AML-193 (cell line): ENCODE results near the gene INSYN2B.

Experiments
- DNase-seq, 2 experiments: peaks; one replicate each; lab custom pipeline; 2025; lab: John Stamatoyannopoulos, UW

The INSYN2B gene

GRCh38 chr5:169933127-169933526, 47.2 kb downstream of the INSYN2B start:
- DNase-seq: no peak

- no peak for DNase-seq
Observed at GRCh38 chr5:169923988-169924387, 56.3 kb downstream of the INSYN2B start.

GRCh38 chr5:169922474-169922873, 57.8 kb downstream of the INSYN2B start:
- no peak for DNase-seq

GRCh38 chr5:169921949-169922348, 58.3 kb downstream of the INSYN2B start:
- no peak for DNase-seq

- DNase-seq: no peak
Observed at GRCh38 chr5:169921384-169921783, 58.9 kb downstream of the INSYN2B start.

GRCh38 chr5:169920474-169920873, 59.8 kb downstream of the INSYN2B start:
- DNase-seq: no peak

GRCh38 chr5:169918228-169918627, 62.1 kb downstream of the INSYN2B start:
- no peak for DNase-seq

- DNase-seq: no peak
Observed at GRCh38 chr5:169917500-169917899, 62.8 kb downstream of the INSYN2B start.

- no peak for DNase-seq
Observed at GRCh38 chr5:169914766-169915165, 65.5 kb downstream of the INSYN2B start.

- no peak for DNase-seq
Observed at GRCh38 chr5:169913479-169913878, 66.8 kb downstream of the INSYN2B start.

- no peak for DNase-seq
Observed at GRCh38 chr5:169911448-169912212, 68.7 kb downstream of the INSYN2B start.

GRCh38 chr5:169910393-169910792, 69.9 kb downstream of the INSYN2B start:
- no peak for DNase-seq

- no peak for DNase-seq
Observed at GRCh38 chr5:169909945-169910344, 70.3 kb downstream of the INSYN2B start.

GRCh38 chr5:169908864-169909263, 71.4 kb downstream of the INSYN2B start:
- no peak for DNase-seq

- no peak for DNase-seq
Observed at GRCh38 chr5:169906745-169907649, 73.3 kb downstream of the INSYN2B start.

- DNase-seq: no peak
Observed at GRCh38 chr5:169905017-169905416, 75.3 kb downstream of the INSYN2B start.

- no peak for DNase-seq
Observed at GRCh38 chr5:169904508-169904907, 75.8 kb downstream of the INSYN2B start.

- no peak for DNase-seq
Observed at GRCh38 chr5:169904059-169904458, 76.2 kb downstream of the INSYN2B start.

- no peak for DNase-seq
Observed at GRCh38 chr5:169901896-169902295, 78.4 kb downstream of the INSYN2B start.

- DNase-seq: no peak
Observed at GRCh38 chr5:169897481-169897880, 82.8 kb downstream of the INSYN2B start.

GRCh38 chr5:169895926-169896325, 84.4 kb downstream of the INSYN2B start:
- no peak for DNase-seq

GRCh38 chr5:169893571-169893970, 86.7 kb downstream of the INSYN2B start:
- no peak for DNase-seq

GRCh38 chr5:169893010-169893409, 87.3 kb downstream of the INSYN2B start:
- no peak for DNase-seq
